Measurements from ENCODE around the gene ACTN4. TPM values are rescaled to one million over a fixed set of nuclear protein-coding genes. Genes with fewer than 3 reads are reported as not detected.
A peak's percentile ranks its signal among the peaks of the same experiment; 100 is the strongest.

ACTN4 gene
- total RNA-seq, 1 donor from 2014 or later, result 156 TPM

DNA sequence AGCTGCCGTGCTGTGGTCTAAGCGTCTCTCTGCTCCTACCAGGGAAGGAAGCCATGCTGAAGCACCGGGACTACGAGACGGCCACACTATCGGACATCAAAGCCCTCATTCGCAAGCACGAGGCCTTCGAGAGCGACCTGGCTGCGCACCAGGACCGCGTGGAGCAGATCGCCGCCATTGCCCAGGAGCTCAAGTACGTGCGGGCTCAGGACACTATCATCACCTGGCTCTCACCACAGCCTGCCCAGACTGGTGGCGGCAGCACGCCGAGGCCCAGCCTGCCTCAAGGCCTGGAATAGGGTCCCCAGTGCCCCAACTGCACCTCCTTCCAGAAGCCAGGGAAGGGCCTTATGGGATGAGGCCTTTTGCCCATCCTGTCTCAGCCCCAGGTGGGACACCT, 74.0 kb downstream of the ACTN4 start:
- ATAC-seq (no peak), DNase-seq (ENCODE audit: low spot score) (no peak)

GRCh38 chr19:38721979-38722773, 74.7 kb downstream of the ACTN4 start:
- no peak for ATAC-seq
- no peak for DNase-seq (ENCODE audit: low spot score)

DNA sequence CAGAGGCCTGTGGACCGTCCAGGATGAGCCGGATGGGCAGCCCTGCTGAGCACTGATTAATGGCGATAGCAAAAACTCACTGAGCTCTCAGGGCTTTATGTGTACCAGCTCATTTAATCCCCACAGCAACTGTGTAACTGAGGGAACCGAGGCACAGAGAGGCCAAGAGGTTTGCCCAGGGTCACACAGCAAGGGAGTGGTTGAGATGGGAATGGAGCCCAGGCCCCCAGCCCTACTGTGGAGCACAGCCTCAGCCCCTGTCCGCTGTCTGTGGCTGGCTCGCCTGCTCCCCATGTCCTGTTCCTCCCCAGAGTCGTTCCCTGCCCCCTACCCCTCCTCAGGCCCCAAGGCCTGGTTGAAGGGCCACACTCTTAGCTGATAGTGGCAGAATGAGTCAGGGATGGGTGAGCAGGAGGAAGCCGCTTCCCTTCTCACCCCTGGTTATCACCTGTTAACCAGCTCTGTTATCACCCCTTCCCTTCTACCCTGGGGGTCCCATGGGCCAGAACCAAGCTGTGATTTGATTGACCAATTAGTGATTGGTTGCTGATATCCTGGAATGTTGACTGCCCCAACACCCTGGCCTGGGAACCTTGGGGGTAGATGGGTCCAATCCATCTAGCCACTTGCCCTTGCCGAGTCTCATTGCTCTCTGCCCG, 75.6 kb downstream of the ACTN4 start:
- DNase-seq (ENCODE audit: low spot score), result no peak
- ATAC-seq, result no peak

DNA sequence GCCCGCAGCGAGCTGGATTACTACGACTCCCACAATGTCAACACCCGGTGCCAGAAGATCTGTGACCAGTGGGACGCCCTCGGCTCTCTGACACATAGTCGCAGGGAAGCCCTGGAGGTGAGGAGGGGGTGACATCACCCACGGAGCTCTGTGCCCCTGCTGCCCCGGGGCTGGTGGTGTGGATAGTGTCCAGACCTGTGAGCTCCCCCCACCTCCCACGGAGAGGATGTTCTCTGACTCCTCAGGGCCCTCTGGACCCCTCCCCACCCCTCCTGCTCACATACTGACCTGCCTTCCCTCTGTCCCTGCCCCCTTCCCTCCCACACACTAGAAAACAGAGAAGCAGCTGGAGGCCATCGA, 76.1 kb downstream of the ACTN4 start:
- ATAC-seq (no peak), DNase-seq (ENCODE audit: low spot score) (no peak)

DNA sequence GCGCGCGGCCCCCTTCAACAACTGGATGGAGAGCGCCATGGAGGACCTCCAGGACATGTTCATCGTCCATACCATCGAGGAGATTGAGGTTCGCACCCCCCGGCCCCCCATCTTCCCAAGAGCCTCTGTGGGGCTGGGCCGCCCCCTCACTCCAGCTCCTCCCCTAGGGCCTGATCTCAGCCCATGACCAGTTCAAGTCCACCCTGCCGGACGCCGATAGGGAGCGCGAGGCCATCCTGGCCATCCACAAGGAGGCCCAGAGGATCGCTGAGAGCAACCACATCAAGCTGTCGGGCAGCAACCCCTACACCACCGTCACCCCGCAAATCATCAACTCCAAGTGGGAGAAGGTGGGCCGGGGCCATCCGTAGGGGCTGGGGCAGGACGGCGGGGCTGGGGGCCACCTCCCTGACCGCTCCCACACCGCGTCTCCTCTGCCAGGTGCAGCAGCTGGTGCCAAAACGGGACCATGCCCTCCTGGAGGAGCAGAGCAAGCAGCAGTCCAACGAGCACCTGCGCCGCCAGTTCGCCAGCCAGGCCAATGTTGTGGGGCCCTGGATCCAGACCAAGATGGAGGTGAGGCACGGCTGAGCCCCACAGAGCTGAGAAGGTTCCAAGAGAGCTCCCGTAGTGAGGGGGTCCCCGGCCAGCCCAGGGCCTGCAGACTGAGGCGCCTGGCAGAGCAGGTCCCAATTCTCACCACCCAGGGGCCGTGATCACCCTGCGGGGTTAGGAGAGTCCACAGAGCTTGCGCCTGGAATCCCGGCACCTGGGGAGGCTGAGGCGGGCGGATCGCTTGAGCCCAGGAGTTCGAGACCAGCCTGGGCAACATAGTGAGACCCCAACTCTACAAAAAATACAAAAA, 76.8 kb downstream of the ACTN4 start:
- DNase-seq (ENCODE audit: low spot score) (no peak), ATAC-seq (no peak)

GRCh38 chr19:38725469-38726283, 78.2 kb downstream of the ACTN4 start:
- peak; percentile 4 for ATAC-seq
- no peak for DNase-seq (ENCODE audit: low spot score)

GRCh38 chr19:38726284-38726673, 78.8 kb downstream of the ACTN4 start:
- no peak for DNase-seq (ENCODE audit: low spot score)
- peak; percentile 47 for ATAC-seq

GRCh38 chr19:38726761-38727301, 79.4 kb downstream of the ACTN4 start:
- peak; percentile 4 for ATAC-seq
- DNase-seq (ENCODE audit: low spot score), result no peak

- DNase-seq (ENCODE audit: low spot score) (no peak), ATAC-seq (no peak)
Observed at GRCh38 chr19:38727306-38727867, 79.9 kb downstream of the ACTN4 start.

GRCh38 chr19:38727868-38728660, 80.6 kb downstream of the ACTN4 start:
- DNase-seq (ENCODE audit: low spot score), result no peak
- peak; percentile 1 for ATAC-seq

DNA sequence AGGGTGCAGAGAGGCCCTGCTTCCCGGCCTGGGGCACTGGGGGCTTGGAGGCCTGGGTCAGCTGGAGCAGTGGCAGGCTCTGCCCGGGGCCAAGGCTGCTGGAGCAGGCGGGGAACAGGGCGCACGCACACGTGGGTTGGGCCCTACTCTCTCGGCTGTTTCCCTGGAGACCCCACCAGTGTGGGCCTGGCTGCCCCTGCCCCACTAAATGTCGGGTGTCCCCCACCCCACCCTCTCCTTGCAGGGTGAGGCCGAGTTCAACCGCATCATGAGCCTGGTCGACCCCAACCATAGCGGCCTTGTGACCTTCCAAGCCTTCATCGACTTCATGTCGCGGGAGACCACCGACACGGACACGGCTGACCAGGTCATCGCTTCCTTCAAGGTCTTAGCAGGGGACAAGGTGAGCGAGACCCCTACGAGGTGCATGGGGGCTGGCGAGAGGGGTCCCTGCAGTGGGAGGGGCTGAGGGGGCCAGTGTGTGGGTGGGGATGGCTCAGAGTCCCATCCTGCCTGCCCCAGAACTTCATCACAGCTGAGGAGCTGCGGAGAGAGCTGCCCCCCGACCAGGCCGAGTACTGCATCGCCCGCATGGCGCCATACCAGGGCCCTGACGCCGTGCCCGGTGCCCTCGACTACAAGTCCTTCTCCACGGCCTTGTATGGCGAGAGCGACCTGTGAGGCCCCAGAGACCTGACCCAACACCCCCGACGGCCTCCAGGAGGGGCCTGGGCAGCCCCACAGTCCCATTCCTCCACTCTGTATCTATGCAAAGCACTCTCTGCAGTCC, 81.5 kb downstream of the ACTN4 start:
- DNase-seq (ENCODE audit: low spot score), result no peak
- ATAC-seq, result no peak

GRCh38 chr19:38729653-38730469, 82.4 kb downstream of the ACTN4 start:
- ATAC-seq (peak; percentile 45), DNase-seq (ENCODE audit: low spot score) (no peak)

GRCh38 chr19:38730470-38730730, 83.0 kb downstream of the ACTN4 start:
- no peak for ATAC-seq
- no peak for DNase-seq (ENCODE audit: low spot score)

- no peak for ATAC-seq
- DNase-seq (ENCODE audit: low spot score), result no peak
Observed at GRCh38 chr19:38730731-38731589, 83.5 kb downstream of the ACTN4 start.

GRCh38 chr19:38731654-38732301, 84.3 kb downstream of the ACTN4 start:
- ATAC-seq (peak; percentile 59), DNase-seq (ENCODE audit: low spot score) (peak; percentile 64)

DNA sequence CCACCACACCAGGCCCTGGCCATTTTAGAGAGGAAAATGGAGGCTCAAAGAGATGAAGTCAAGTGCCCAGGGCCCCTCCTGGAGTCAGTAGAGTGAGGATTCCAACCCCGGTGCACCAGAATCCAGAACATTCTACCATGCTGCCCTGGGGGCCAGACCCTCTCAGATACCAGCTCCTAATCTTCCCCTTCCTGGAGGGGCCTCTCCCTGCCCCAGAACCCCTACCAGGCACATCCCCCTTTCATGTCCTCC, 85.7 kb downstream of the ACTN4 start:
- DNase-seq (ENCODE audit: low spot score) (no peak), ATAC-seq (no peak)
